Type B pancreatic cell (in vitro differentiated cells): ENCODE measurements around the gene CFAP299. TPM values are rescaled to one million over a fixed set of nuclear protein-coding genes. Genes with fewer than 3 reads are reported as not detected.

Experiments
- DNase-seq: peaks from one replicate; pipeline ENCODE4 v3.0.0; 2021; ENCODE audit warnings: mixed read lengths; ENCODE audit not compliant: unreplicated experiment; ENCODE audit errors: extremely low spot score
- H3K27ac Mint-ChIP-seq: 2 replicates; pipeline ENCODE4 v1.8.0; 2021; ENCODE audit warnings: mild to moderate bottlenecking, mixed read lengths
- H3K27me3 Mint-ChIP-seq: 2 replicates; pipeline ENCODE4 v1.8.0; 2021; ENCODE audit warnings: mixed read lengths
- H3K36me3 Mint-ChIP-seq: 2 replicates; pipeline ENCODE4 v1.8.0; 2021; ENCODE audit warnings: mixed read lengths
- H3K4me1 Mint-ChIP-seq: one replicate; pipeline ENCODE4 v1.8.0; 2021; ENCODE audit warnings: mixed read lengths; ENCODE audit not compliant: unreplicated experiment
- H3K4me3 Mint-ChIP-seq: 2 replicates; pipeline ENCODE4 v1.8.0; 2021; ENCODE audit warnings: mild to moderate bottlenecking, mixed read lengths
- H3K9me3 Mint-ChIP-seq: 2 replicates; pipeline ENCODE4 v1.8.0; 2021; ENCODE audit warnings: mixed read lengths
- CTCF ChIP-seq: fragments of 200-600 bp; sonication (generic); conservative IDR thresholded peaks from 2 replicates; pipeline ENCODE4 v1.5.0; 2021; ENCODE audit warnings: antibody characterized with exemption, mild to moderate bottlenecking
- total RNA-seq: library from RNA; stranded (reverse); gene quantifications from 2 replicates; pipeline ENCODE4 v1.2.1, GENCODE V29; 2021; ENCODE audit warnings: low replicate concordance

The CFAP299 gene
- total RNA-seq, 1 donor from 2014 or later = 1.1 TPM

- H3K9me3 Mint-ChIP-seq = peaks cover 4% of the 10 kb centered on the region
- no peak for TF ChIP-seq CTCF
- no peak for DNase-seq
- H3K36me3 Mint-ChIP-seq = no peaks in the 10 kb centered on the region
- H3K27me3 Mint-ChIP-seq = peaks cover 4% of the 10 kb centered on the region
- no peak overlapping the region for H3K4me3 Mint-ChIP-seq
- no peak overlapping the region for H3K27ac Mint-ChIP-seq
- peaks cover 5% of the 10 kb centered on the region for H3K4me1 Mint-ChIP-seq
These were observed 139.7 kb downstream of the CFAP299 start for GRCh38 chr4:80475236-80475635.

- H3K27ac Mint-ChIP-seq = no peak overlapping the region
- no peak overlapping the region for H3K4me3 Mint-ChIP-seq
- no peaks in the 10 kb centered on the region for H3K36me3 Mint-ChIP-seq
- no peak for DNase-seq
- no peak for TF ChIP-seq CTCF
- peaks cover 5% of the 10 kb centered on the region for H3K4me1 Mint-ChIP-seq
- H3K27me3 Mint-ChIP-seq = peaks cover 4% of the 10 kb centered on the region
- peaks cover 4% of the 10 kb centered on the region for H3K9me3 Mint-ChIP-seq
These were observed 140.3 kb downstream of the CFAP299 start for GRCh38 chr4:80475798-80476197.

- Mint-ChIP-seq H3K9me3 (no peaks in the 10 kb centered on the region), H3K27ac (no peak overlapping the region), H3K36me3 (no peaks in the 10 kb centered on the region), H3K4me1 (no peaks in the 10 kb centered on the region), H3K27me3 (no peaks in the 10 kb centered on the region), H3K4me3 (no peak overlapping the region)
- TF ChIP-seq CTCF = no peak
- DNase-seq = no peak
These were observed 149.2 kb downstream of the CFAP299 start for GRCh38 chr4:80484712-80485111.

DNA sequence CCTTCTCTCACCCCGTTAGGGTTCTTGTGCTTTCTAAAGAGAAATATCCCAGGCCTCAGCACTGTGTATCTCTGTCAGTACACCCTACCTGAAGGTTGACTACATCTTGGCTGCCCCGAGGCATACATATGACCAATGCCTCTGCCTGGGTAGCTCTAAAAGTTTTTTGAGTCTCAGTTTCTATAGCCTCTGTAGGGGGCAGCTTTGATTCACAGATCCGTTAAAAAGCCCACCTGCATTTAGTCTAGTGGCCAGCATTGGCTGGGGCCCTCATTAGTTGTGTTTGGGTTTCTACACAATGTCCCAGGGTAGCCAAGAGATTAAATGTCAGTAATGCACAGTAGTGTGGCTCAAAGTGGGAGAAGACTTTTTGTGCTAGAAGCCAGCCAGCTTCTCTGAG lies 151.1 kb downstream of the CFAP299 start:
- Mint-ChIP-seq H3K36me3 (no peaks in the 10 kb centered on the region), H3K27ac (no peak overlapping the region), H3K4me3 (no peak overlapping the region), H3K9me3 (no peaks in the 10 kb centered on the region), H3K4me1 (no peaks in the 10 kb centered on the region), H3K27me3 (no peaks in the 10 kb centered on the region)
- TF ChIP-seq CTCF = no peak
- DNase-seq = no peak

GRCh38 chr4:80489798-80490197 lies 154.3 kb downstream of the CFAP299 start:
- H3K9me3 Mint-ChIP-seq = no peaks in the 10 kb centered on the region
- TF ChIP-seq CTCF = no peak
- DNase-seq = no peak
- no peaks in the 10 kb centered on the region for H3K36me3 Mint-ChIP-seq
- H3K4me3 Mint-ChIP-seq = no peak overlapping the region
- H3K27me3 Mint-ChIP-seq = no peaks in the 10 kb centered on the region
- no peaks in the 10 kb centered on the region for H3K4me1 Mint-ChIP-seq
- no peak overlapping the region for H3K27ac Mint-ChIP-seq

DNA sequence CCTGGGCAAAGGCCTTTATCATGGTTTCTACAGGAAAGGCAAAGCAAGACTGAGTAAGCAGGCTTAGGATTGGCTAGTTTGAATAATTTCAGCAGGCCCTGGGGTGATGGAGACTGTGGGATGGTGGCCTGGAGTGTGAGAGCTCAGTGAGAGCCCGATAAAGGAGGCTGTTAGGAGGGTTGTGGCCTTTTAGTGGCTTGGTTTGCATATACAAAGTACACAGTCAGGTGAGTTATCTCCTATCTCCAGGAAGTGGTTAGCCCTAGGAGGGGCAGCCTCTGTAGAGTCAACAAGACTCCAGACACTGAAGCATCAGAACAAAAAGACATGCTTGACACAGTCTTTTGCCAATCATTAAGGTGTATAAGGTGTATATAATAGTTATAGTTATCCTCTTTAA lies 157.2 kb downstream of the CFAP299 start:
- no peak for DNase-seq
- Mint-ChIP-seq H3K4me3 (no peak overlapping the region), H3K4me1 (no peaks in the 10 kb centered on the region), H3K36me3 (peaks cover 4% of the 10 kb centered on the region), H3K27me3 (no peaks in the 10 kb centered on the region), H3K9me3 (peaks cover 10% of the 10 kb centered on the region), H3K27ac (no peak overlapping the region)
- TF ChIP-seq CTCF = no peak
